Astrocyte (in vitro differentiated cells and primary cell): ENCODE data around the gene ZNF554. TPM values are rescaled to one million over a fixed set of nuclear protein-coding genes. Genes with fewer than 3 reads are reported as not detected.

Experiments
- DNase-seq: peaks from one replicate; pipeline ENCODE4 v3.0.0-alpha.2; 2010; ENCODE audit warnings: low read depth
- FAIRE-seq: peaks from 2 replicates; lab custom pipeline; 2011; peaks lifted over from hg19 to GRCh38; lab: Jason Lieb, UNC
- H2AFZ ChIP-seq: 2 replicates; pipeline ENCODE4 v1.6.0; 2012; ENCODE audit warnings: low read depth, low read length, inconsistent platforms
- H3K27ac ChIP-seq: 2 replicates; pipeline ENCODE4 v1.5.1; 2011; ENCODE audit warnings: low read depth, low read length, inconsistent platforms
- H3K27me3 ChIP-seq: 2 replicates; pipeline ENCODE4 v1.6.0; 2011; ENCODE audit warnings: low read length, inconsistent platforms; ENCODE audit not compliant: insufficient read depth
- H3K36me3 ChIP-seq: 2 replicates; pipeline ENCODE4 v1.5.1; 2011; ENCODE audit warnings: low read length, inconsistent platforms; ENCODE audit not compliant: insufficient read depth
- H3K4me1 ChIP-seq: 2 replicates; pipeline ENCODE4 v1.5.1; 2011; ENCODE audit warnings: low read length, inconsistent platforms; ENCODE audit not compliant: insufficient read depth
- H3K4me2 ChIP-seq: 2 replicates; pipeline ENCODE4 v1.6.0; 2012; ENCODE audit warnings: low read length, inconsistent platforms
- H3K4me3 ChIP-seq: 2 replicates; pipeline ENCODE4 v1.5.1; 2011; ENCODE audit warnings: low read depth, mild to moderate bottlenecking, low read length, inconsistent platforms; ENCODE audit not compliant: insufficient read depth
- H3K79me2 ChIP-seq: 2 replicates; pipeline ENCODE4 v1.6.0; 2012; ENCODE audit warnings: mild to moderate bottlenecking, low read length, inconsistent platforms; ENCODE audit not compliant: insufficient read depth
- H3K9ac ChIP-seq: 2 replicates; pipeline ENCODE4 v1.6.0; 2012; ENCODE audit warnings: mild to moderate bottlenecking, low read length, inconsistent platforms
- H3K9me3 ChIP-seq: 2 replicates; pipeline ENCODE4 v1.5.1; 2012; ENCODE audit warnings: low read depth, mild to moderate bottlenecking, low read length, inconsistent platforms; ENCODE audit not compliant: insufficient read depth
- H4K20me1 ChIP-seq: 2 replicates; pipeline ENCODE4 v1.6.0; 2012; ENCODE audit warnings: low read length, inconsistent platforms; ENCODE audit not compliant: insufficient read depth
- H3K27ac Mint-ChIP-seq: one replicate; pipeline ENCODE4 v1.8.0; 2021; ENCODE audit warnings: mild to moderate bottlenecking, mixed read lengths; ENCODE audit not compliant: unreplicated experiment
- H3K27me3 Mint-ChIP-seq: one replicate; pipeline ENCODE4 v1.8.0; 2021; ENCODE audit warnings: low read depth, mixed read lengths; ENCODE audit not compliant: unreplicated experiment
- H3K36me3 Mint-ChIP-seq: one replicate; pipeline ENCODE4 v1.8.0; 2021; ENCODE audit warnings: low read depth, mixed read lengths; ENCODE audit not compliant: unreplicated experiment
- H3K4me1 Mint-ChIP-seq: one replicate; pipeline ENCODE4 v1.8.0; 2021; ENCODE audit warnings: low read depth, mixed read lengths; ENCODE audit not compliant: unreplicated experiment
- H3K4me3 Mint-ChIP-seq: one replicate; pipeline ENCODE4 v1.8.0; 2021; ENCODE audit warnings: mild to moderate bottlenecking, moderate library complexity, mixed read lengths; ENCODE audit not compliant: unreplicated experiment
- H3K9me3 Mint-ChIP-seq: one replicate; pipeline ENCODE4 v1.8.0; 2021; ENCODE audit warnings: mild to moderate bottlenecking, mixed read lengths; ENCODE audit not compliant: unreplicated experiment
- EZH2 ChIP-seq: IDR thresholded peaks from 2 replicates; pipeline ENCODE4 v1.6.1; 2012; ENCODE audit warnings: mild to moderate bottlenecking, low read length, inconsistent platforms; ENCODE audit not compliant: insufficient read depth
- total RNA-seq: library from RNA; stranded (reverse); gene quantifications from 2 replicates; pipeline ENCODE4 v1.2.1, GENCODE V29; 2021
- TF ChIP-seq, protein P1 (sequence below): IDR thresholded peaks from 2 replicates; pipeline ENCODE4 v1.5.1; 2011; ENCODE audit warnings: low read depth, mild to moderate bottlenecking, inconsistent platforms, low read length, moderate library complexity; ENCODE audit not compliant: insufficient read depth

Gene ZNF554
- total RNA-seq, 1 donor from 2014 or later = 3.1 TPM

DNA sequence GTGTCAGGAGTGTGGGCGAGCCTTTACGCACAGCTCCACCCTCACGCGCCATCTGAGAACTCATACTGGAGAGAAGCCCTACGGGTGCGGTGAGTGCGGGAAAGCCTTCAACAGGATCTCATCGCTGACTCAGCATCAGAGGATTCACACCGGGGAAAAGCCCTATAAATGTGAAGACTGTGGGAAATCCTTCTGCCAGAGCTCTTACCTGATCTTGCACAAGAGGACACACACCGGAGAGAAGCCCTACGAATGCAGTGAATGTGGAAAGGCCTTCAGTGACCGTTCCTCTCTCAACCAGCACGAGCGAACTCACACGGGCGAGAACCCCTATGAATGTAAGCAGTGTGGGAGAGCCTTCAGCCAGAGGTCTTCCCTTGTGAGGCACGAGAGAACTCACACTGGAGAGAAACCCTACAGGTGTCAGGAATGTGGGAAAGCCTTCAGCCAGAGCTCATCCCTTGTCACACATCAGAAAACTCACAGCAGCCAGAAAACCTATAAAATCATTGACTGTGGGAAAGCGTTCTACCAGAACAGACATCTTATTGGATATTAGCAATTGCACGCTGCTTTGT lies 14.7 kb downstream of the ZNF554 start:
- no peaks in the 10 kb centered on the region for H3K4me1 ChIP-seq
- H2AFZ ChIP-seq = no peak overlapping the region
- DNase-seq (no peak), FAIRE-seq (no peak)
- no peaks in the 10 kb centered on the region for H3K27me3 ChIP-seq
- no peak overlapping the region for H3K27ac ChIP-seq
- Mint-ChIP-seq H3K27me3 (no peaks in the 10 kb centered on the region), H3K4me1 (no peaks in the 10 kb centered on the region), H3K4me3 (peak overlapping the region; percentile 66), H3K9me3 (peaks cover 74% of the 10 kb centered on the region), H3K36me3 (peaks cover 64% of the 10 kb centered on the region), H3K27ac (no peak overlapping the region)
- H3K4me3 ChIP-seq = no peak overlapping the region
- peaks cover 46% of the 10 kb centered on the region for H3K9me3 ChIP-seq
- H3K79me2 ChIP-seq = no peaks in the 10 kb centered on the region
- H3K9ac ChIP-seq = no peak overlapping the region
- H3K4me2 ChIP-seq = no peak overlapping the region
- H3K36me3 ChIP-seq = no peaks in the 10 kb centered on the region
- H4K20me1 ChIP-seq = no peaks in the 10 kb centered on the region
- TF ChIP-seq, protein P1, sequence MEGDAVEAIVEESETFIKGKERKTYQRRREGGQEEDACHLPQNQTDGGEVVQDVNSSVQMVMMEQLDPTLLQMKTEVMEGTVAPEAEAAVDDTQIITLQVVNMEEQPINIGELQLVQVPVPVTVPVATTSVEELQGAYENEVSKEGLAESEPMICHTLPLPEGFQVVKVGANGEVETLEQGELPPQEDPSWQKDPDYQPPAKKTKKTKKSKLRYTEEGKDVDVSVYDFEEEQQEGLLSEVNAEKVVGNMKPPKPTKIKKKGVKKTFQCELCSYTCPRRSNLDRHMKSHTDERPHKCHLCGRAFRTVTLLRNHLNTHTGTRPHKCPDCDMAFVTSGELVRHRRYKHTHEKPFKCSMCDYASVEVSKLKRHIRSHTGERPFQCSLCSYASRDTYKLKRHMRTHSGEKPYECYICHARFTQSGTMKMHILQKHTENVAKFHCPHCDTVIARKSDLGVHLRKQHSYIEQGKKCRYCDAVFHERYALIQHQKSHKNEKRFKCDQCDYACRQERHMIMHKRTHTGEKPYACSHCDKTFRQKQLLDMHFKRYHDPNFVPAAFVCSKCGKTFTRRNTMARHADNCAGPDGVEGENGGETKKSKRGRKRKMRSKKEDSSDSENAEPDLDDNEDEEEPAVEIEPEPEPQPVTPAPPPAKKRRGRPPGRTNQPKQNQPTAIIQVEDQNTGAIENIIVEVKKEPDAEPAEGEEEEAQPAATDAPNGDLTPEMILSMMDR = no peak
- TF ChIP-seq EZH2 = no peak

DNA sequence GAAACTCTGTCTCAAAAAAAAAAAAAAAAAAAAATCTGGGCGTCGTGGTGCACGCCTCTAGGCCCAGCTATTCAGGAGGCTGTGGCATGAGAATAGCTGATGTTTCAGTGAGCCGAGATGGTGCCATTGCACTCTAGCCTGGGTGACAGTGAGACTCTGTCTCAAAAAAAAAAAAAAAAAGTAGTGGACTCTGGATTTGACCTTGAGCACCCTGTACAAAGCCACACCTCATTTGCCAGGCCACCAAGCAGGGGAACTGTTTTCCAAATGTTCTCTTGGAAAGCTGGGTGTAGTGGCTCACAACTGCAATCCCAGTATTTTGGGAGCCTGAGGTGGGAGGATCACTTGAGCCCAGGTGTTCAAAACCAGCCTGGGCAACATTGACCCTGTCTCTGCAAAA lies 17.8 kb downstream of the ZNF554 start:
- Histone ChIP-seq H3K4me3 (no peak overlapping the region), H2AFZ (no peak overlapping the region), H4K20me1 (peaks cover 4% of the 10 kb centered on the region), H3K4me1 (peaks cover 7% of the 10 kb centered on the region), H3K4me2 (no peak overlapping the region), H3K27ac (no peak overlapping the region), H3K9me3 (peaks cover 44% of the 10 kb centered on the region), H3K27me3 (no peaks in the 10 kb centered on the region), H3K79me2 (peaks cover 9% of the 10 kb centered on the region), H3K9ac (no peak overlapping the region), H3K36me3 (no peaks in the 10 kb centered on the region)
- no peak for TF ChIP-seq EZH2
- TF ChIP-seq, protein P1 = no peak
- no peaks in the 10 kb centered on the region for H3K27me3 Mint-ChIP-seq
- DNase-seq = no peak
- peaks cover 58% of the 10 kb centered on the region for H3K9me3 Mint-ChIP-seq
- H3K4me3 Mint-ChIP-seq = no peak overlapping the region
- peaks cover 4% of the 10 kb centered on the region for H3K4me1 Mint-ChIP-seq
- H3K27ac Mint-ChIP-seq = no peak overlapping the region
- no peak for FAIRE-seq
- peaks cover 52% of the 10 kb centered on the region for H3K36me3 Mint-ChIP-seq
